ENCODE measurements around the gene FKBP6. TPM values are rescaled to one million over a fixed set of nuclear protein-coding genes. Genes with fewer than 3 reads are reported as not detected.
"Not testable (repeated sequence)": the region's sequence is repeated elsewhere in the genome, so short reads cannot be mapped to it uniquely, and the experiment has no call there.

The FKBP6 gene
- polyA plus RNA-seq, 4 donors, result 0.06 TPM; not detected in 3

- H3K4me1 ChIP-seq (ENCODE audit: control insufficient read depth in 3 of 3, insufficient read depth in 2 of 3, low read depth in 1 of 3, low read length in 2 of 3); H3K36me3 ChIP-seq (ENCODE audit: control insufficient read depth in 3 of 3, insufficient read depth in 2 of 3, low read depth in 1 of 3, low read length in 3 of 3); FAIRE-seq; H3K9me3 ChIP-seq (ENCODE audit: control insufficient read depth in 2 of 2, insufficient read depth in 1 of 2, low read depth in 1 of 2, low read length in 1 of 2); DNase-seq; H3K4me3 ChIP-seq (ENCODE audit: low read depth in 1 of 3, low read length in 3 of 3); H3K27ac ChIP-seq (ENCODE audit: low read depth in 1 of 3, low read length in 2 of 3): not testable (repeated sequence)
- WGBS, 3 donors, result 8 to 21% (median 12%) methylated on average over 26 to 68 of the region's 68 CpGs
- H3K27me3 ChIP-seq (ENCODE audit: control insufficient read depth in 3 of 3, insufficient read depth in 3 of 3, low read length in 3 of 3), result peaks cover 0 to 29% (median 5%) of the 10 kb centered on the region in 3 donors
Observed at GRCh38 chr7:73377413-73378200, 49.6 kb downstream of the FKBP6 start.

- H3K36me3 ChIP-seq (ENCODE audit: control insufficient read depth in 3 of 3, insufficient read depth in 2 of 3, low read depth in 1 of 3, low read length in 3 of 3), result no peaks in the 10 kb centered on the region
- H3K27me3 ChIP-seq (ENCODE audit: control insufficient read depth in 3 of 3, insufficient read depth in 3 of 3, low read length in 3 of 3), result peaks cover 0 to 10% (median 0%) of the 10 kb centered on the region in 3 donors
- FAIRE-seq, result no peak
- H3K27ac ChIP-seq (ENCODE audit: low read depth in 1 of 3, low read length in 2 of 3), result no peak overlapping the region
- no peaks in the 10 kb centered on the region for H3K4me1 ChIP-seq (ENCODE audit: control insufficient read depth in 3 of 3, insufficient read depth in 2 of 3, low read depth in 1 of 3, low read length in 2 of 3)
- WGBS, 3 donors, result 89 to 93% (median 91%) methylated on average over 4 of the region's 4 CpGs
- H3K9me3 ChIP-seq (ENCODE audit: control insufficient read depth in 2 of 2, insufficient read depth in 1 of 2, low read depth in 1 of 2, low read length in 1 of 2), result peaks cover 0 to 20% of the 10 kb centered on the region in 2 donors
- no peak for DNase-seq
- H3K4me3 ChIP-seq (ENCODE audit: low read depth in 1 of 3, low read length in 3 of 3), result no peak overlapping the region
Observed at GRCh38 chr7:73382934-73383503, 55.1 kb downstream of the FKBP6 start.

GRCh38 chr7:73387221-73387828 lies 59.4 kb downstream of the FKBP6 start:
- no peaks in the 10 kb centered on the region for H3K4me1 ChIP-seq (ENCODE audit: control insufficient read depth in 3 of 3, insufficient read depth in 2 of 3, low read depth in 1 of 3, low read length in 2 of 3)
- no peaks in the 10 kb centered on the region for H3K27me3 ChIP-seq (ENCODE audit: control insufficient read depth in 3 of 3, insufficient read depth in 3 of 3, low read length in 3 of 3)
- no peak for DNase-seq
- WGBS, 3 donors, result 49 to 71% (median 51%) methylated on average over 2 of the region's 2 CpGs
- H3K4me3 ChIP-seq (ENCODE audit: low read depth in 1 of 3, low read length in 3 of 3), result no peak overlapping the region
- H3K27ac ChIP-seq (ENCODE audit: low read depth in 1 of 3, low read length in 2 of 3), result no peak overlapping the region
- H3K9me3 ChIP-seq (ENCODE audit: control insufficient read depth in 2 of 2, insufficient read depth in 1 of 2, low read depth in 1 of 2, low read length in 1 of 2), result peaks cover 0 to 41% of the 10 kb centered on the region in 2 donors
- no peaks in the 10 kb centered on the region for H3K36me3 ChIP-seq (ENCODE audit: control insufficient read depth in 3 of 3, insufficient read depth in 2 of 3, low read depth in 1 of 3, low read length in 3 of 3)
- FAIRE-seq, result no peak

GRCh38 chr7:73387908-73388414 lies 60.0 kb downstream of the FKBP6 start:
- FAIRE-seq (no peak), DNase-seq (no peak)
- WGBS, 3 donors, result 87 to 92% (median 89%) methylated on average over 4 of the region's 4 CpGs
- Histone ChIP-seq H3K36me3 (ENCODE audit: control insufficient read depth in 3 of 3, insufficient read depth in 2 of 3, low read depth in 1 of 3, low read length in 3 of 3) (no peaks in the 10 kb centered on the region), H3K27me3 (ENCODE audit: control insufficient read depth in 3 of 3, insufficient read depth in 3 of 3, low read length in 3 of 3) (no peaks in the 10 kb centered on the region), H3K4me1 (ENCODE audit: control insufficient read depth in 3 of 3, insufficient read depth in 2 of 3, low read depth in 1 of 3, low read length in 2 of 3) (no peaks in the 10 kb centered on the region), H3K9me3 (ENCODE audit: control insufficient read depth in 2 of 2, insufficient read depth in 1 of 2, low read depth in 1 of 2, low read length in 1 of 2) (peaks cover 0 to 39% of the 10 kb centered on the region in 2 donors), H3K4me3 (ENCODE audit: low read depth in 1 of 3, low read length in 3 of 3) (no peak overlapping the region), H3K27ac (ENCODE audit: low read depth in 1 of 3, low read length in 2 of 3) (no peak overlapping the region)

GRCh38 chr7:73391396-73391795 lies 63.4 kb downstream of the FKBP6 start:
- Histone ChIP-seq H3K9me3 (ENCODE audit: control insufficient read depth in 2 of 2, insufficient read depth in 1 of 2, low read depth in 1 of 2, low read length in 1 of 2) (peaks cover 0 to 33% of the 10 kb centered on the region in 2 donors), H3K27ac (ENCODE audit: low read depth in 1 of 3, low read length in 2 of 3) (no peak overlapping the region), H3K4me1 (ENCODE audit: control insufficient read depth in 3 of 3, insufficient read depth in 2 of 3, low read depth in 1 of 3, low read length in 2 of 3) (no peaks in the 10 kb centered on the region), H3K4me3 (ENCODE audit: low read depth in 1 of 3, low read length in 3 of 3) (no peak overlapping the region), H3K36me3 (ENCODE audit: control insufficient read depth in 3 of 3, insufficient read depth in 2 of 3, low read depth in 1 of 3, low read length in 3 of 3) (no peaks in the 10 kb centered on the region), H3K27me3 (ENCODE audit: control insufficient read depth in 3 of 3, insufficient read depth in 3 of 3, low read length in 3 of 3) (peaks cover 0 to 6% (median 0%) of the 10 kb centered on the region in 3 donors)
- 49 to 65% (median 52%) methylated on average over 2 of the region's 2 CpGs for WGBS, 3 donors
- DNase-seq, result no peak
- no peak for FAIRE-seq

GRCh38 chr7:73394422-73394821 lies 66.5 kb downstream of the FKBP6 start:
- no peak for FAIRE-seq
- H3K4me1 ChIP-seq (ENCODE audit: control insufficient read depth in 3 of 3, insufficient read depth in 2 of 3, low read depth in 1 of 3, low read length in 2 of 3), result no peaks in the 10 kb centered on the region
- H3K4me3 ChIP-seq (ENCODE audit: low read depth in 1 of 3, low read length in 3 of 3), result no peak overlapping the region
- H3K9me3 ChIP-seq (ENCODE audit: control insufficient read depth in 2 of 2, insufficient read depth in 1 of 2, low read depth in 1 of 2, low read length in 1 of 2), result peaks cover 0 to 11% of the 10 kb centered on the region in 2 donors
- no peaks in the 10 kb centered on the region for H3K36me3 ChIP-seq (ENCODE audit: control insufficient read depth in 3 of 3, insufficient read depth in 2 of 3, low read depth in 1 of 3, low read length in 3 of 3)
- DNase-seq, result no peak
- no peak overlapping the region for H3K27ac ChIP-seq (ENCODE audit: low read depth in 1 of 3, low read length in 2 of 3)
- peaks cover 0 to 6% (median 0%) of the 10 kb centered on the region in 3 donors for H3K27me3 ChIP-seq (ENCODE audit: control insufficient read depth in 3 of 3, insufficient read depth in 3 of 3, low read length in 3 of 3)
- WGBS, 3 donors, result 36 to 67% (median 52%) methylated on average over 3 of the region's 3 CpGs

- peaks cover 0 to 9% of the 10 kb centered on the region in 2 donors for H3K9me3 ChIP-seq (ENCODE audit: control insufficient read depth in 2 of 2, insufficient read depth in 1 of 2, low read depth in 1 of 2, low read length in 1 of 2)
- H3K4me1 ChIP-seq (ENCODE audit: control insufficient read depth in 3 of 3, insufficient read depth in 2 of 3, low read depth in 1 of 3, low read length in 2 of 3), result no peaks in the 10 kb centered on the region
- no peak overlapping the region for H3K4me3 ChIP-seq (ENCODE audit: low read depth in 1 of 3, low read length in 3 of 3)
- FAIRE-seq, result no peak
- no peaks in the 10 kb centered on the region for H3K36me3 ChIP-seq (ENCODE audit: control insufficient read depth in 3 of 3, insufficient read depth in 2 of 3, low read depth in 1 of 3, low read length in 3 of 3)
- no peak overlapping the region for H3K27ac ChIP-seq (ENCODE audit: low read depth in 1 of 3, low read length in 2 of 3)
- 72 to 79% (median 74%) methylated on average over 21 of the region's 21 CpGs for WGBS, 3 donors
- peaks cover 0 to 6% (median 0%) of the 10 kb centered on the region in 3 donors for H3K27me3 ChIP-seq (ENCODE audit: control insufficient read depth in 3 of 3, insufficient read depth in 3 of 3, low read length in 3 of 3)
- DNase-seq, result no peak
Observed at GRCh38 chr7:73395538-73396503, 67.9 kb downstream of the FKBP6 start.

Data from small intestine (tissue), 7 donors.